Esophagus muscularis mucosa (tissue), 4 donors: Measurements from ENCODE around the gene ABCC8. TPM values are rescaled to one million over a fixed set of nuclear protein-coding genes. Genes with fewer than 3 reads are reported as not detected.

Experiments
- DNase-seq: peaks from one replicate; pipeline ENCODE4 v3.0.0-alpha.2; 2017; ENCODE audit errors: extremely low spot score
- H3K27ac ChIP-seq, 4 donors: fragments of 200-600 bp; sonication (generic); replicated peaks in 1 of 4; 1 replicate in 3 of 4; 2 replicates in 1 of 4; pipeline ENCODE4 v1.5.1; 2016 to 2019; ENCODE audit warnings: mild to moderate bottlenecking in 1 of 4
- H3K27me3 ChIP-seq, 4 donors: fragments of 200-600 bp; sonication (generic); one replicate each; pipeline versions ENCODE4 v1.5.1 to v1.6.0; 2016 to 2019
- H3K36me3 ChIP-seq, 4 donors: fragments of 200-600 bp; sonication (generic); one replicate each; pipeline ENCODE4 v1.5.1; 2016 to 2019
- H3K4me1 ChIP-seq, 4 donors: fragments of 200-600 bp; sonication (generic); one replicate each; pipeline ENCODE4 v1.5.1; 2016 to 2019
- H3K4me3 ChIP-seq, 4 donors: fragments of 200-600 bp; sonication (generic); 1 replicate in 2 of 4; 2 replicates in 2 of 4; pipeline ENCODE4 v1.5.1; 2016 to 2019; ENCODE audit warnings: mild to moderate bottlenecking in 4 of 4, moderate library complexity in 1 of 4
- H3K9me3 ChIP-seq, 4 donors: fragments of 200-600 bp; sonication (generic); 1 replicate in 3 of 4; 2 replicates in 1 of 4; pipeline ENCODE4 v1.5.1; 2016 to 2019
- EP300 ChIP-seq: sonication (generic); formaldehyde crosslinking; IDR thresholded peaks from one replicate; pipeline ENCODE4 v1.6.1; 2017; ENCODE audit warnings: antibody characterized with exemption
- POLR2A ChIP-seq: fragments of 450-650 bp; IDR thresholded peaks from one replicate; pipeline ENCODE4 v1.6.1; 2017; ENCODE audit warnings: antibody characterized with exemption, moderate library complexity, mild to moderate bottlenecking, low read depth
- POLR2AphosphoS5 ChIP-seq, 2 donors: sonication (generic); formaldehyde crosslinking; IDR thresholded peaks; one replicate each; pipeline ENCODE4 v1.6.1; 2017; ENCODE audit warnings: antibody characterized with exemption in 2 of 2
- WGBS: methylation state at CpG from one replicate; pipeline ENCODE4 v1.1.5; 2018; 5-methylcytosine and 5-hydroxymethylcytosine counted together
- intact Hi-C: fragments of 100-400 bp; cut with DNase I; formaldehyde crosslinking; loops from one replicate; pipeline ENCODE4 v1.15.1; 2023
- total RNA-seq, 4 donors: library from RNA; depleted of rRNA; stranded (reverse); fragments of >200 nt; gene quantifications; one replicate each; pipeline versions ENCODE4 v1.1.0 to v1.2.1, GENCODE V29; 2016
- TF ChIP-seq, protein P1 (sequence below), 3 experiments: fragments of 200-600 bp in 2 of 3; fragments of 450-650 bp in 1 of 3; sonication (generic) in 2 of 3; IDR thresholded peaks; one replicate each; pipeline ENCODE4 v1.5.1; 2017 to 2019; ENCODE audit warnings: antibody characterized with exemption in 3 of 3, mild to moderate bottlenecking in 2 of 3, moderate library complexity in 1 of 3

Gene ABCC8
- total RNA-seq, 4 donors from 2014 or later, result 0.63 to 2.5 (median 1.7) TPM

DNA sequence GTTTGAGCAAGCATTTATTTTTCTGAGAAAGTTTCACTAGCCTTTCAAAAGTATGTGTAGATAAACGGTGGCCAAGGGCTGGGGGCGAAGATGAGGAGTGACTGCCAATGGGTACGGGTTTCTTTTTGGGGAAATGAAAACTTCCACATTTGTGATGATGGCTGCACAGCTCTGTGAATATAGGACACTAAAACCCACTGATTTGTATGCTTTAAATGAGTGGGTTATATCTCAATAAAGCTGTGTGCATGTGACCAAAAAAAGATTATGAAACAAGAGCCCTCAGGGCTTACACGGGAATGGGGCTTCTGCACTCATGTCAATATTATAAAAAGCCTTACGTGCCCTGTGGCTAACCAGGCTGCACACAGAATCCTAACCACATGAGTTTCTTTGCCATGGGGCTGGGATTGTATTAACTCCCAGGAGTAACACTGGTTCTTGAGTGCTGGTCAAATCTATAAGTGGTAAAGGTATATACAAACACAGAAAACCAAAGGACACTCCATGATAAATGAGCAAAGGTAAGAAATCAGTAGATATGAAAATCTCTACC lies 31.3 kb downstream of the ABCC8 start:
- Histone ChIP-seq H3K9me3 (no peaks in the 10 kb centered on the region), H3K27ac (no peak overlapping the region), H3K4me1 (no peaks in the 10 kb centered on the region), H3K4me3 (no peak overlapping the region), H3K36me3 (no peaks in the 10 kb centered on the region), H3K27me3 (peaks cover 0 to 23% (median 0%) of the 10 kb centered on the region in 4 donors)
- DNase-seq, result no peak
- intact Hi-C loops, result no loop called here
- TF ChIP-seq POLR2AphosphoS5 (IDR thresholded peaks at IDR 0.05), result no peak
- TF ChIP-seq, protein P1, sequence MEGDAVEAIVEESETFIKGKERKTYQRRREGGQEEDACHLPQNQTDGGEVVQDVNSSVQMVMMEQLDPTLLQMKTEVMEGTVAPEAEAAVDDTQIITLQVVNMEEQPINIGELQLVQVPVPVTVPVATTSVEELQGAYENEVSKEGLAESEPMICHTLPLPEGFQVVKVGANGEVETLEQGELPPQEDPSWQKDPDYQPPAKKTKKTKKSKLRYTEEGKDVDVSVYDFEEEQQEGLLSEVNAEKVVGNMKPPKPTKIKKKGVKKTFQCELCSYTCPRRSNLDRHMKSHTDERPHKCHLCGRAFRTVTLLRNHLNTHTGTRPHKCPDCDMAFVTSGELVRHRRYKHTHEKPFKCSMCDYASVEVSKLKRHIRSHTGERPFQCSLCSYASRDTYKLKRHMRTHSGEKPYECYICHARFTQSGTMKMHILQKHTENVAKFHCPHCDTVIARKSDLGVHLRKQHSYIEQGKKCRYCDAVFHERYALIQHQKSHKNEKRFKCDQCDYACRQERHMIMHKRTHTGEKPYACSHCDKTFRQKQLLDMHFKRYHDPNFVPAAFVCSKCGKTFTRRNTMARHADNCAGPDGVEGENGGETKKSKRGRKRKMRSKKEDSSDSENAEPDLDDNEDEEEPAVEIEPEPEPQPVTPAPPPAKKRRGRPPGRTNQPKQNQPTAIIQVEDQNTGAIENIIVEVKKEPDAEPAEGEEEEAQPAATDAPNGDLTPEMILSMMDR (IDR thresholded peaks at IDR 0.05), result no peak
- TF ChIP-seq EP300, result no peak
- no peak for TF ChIP-seq POLR2A
- 73% methylated on average over 5 of the region's 5 CpGs for WGBS

DNA sequence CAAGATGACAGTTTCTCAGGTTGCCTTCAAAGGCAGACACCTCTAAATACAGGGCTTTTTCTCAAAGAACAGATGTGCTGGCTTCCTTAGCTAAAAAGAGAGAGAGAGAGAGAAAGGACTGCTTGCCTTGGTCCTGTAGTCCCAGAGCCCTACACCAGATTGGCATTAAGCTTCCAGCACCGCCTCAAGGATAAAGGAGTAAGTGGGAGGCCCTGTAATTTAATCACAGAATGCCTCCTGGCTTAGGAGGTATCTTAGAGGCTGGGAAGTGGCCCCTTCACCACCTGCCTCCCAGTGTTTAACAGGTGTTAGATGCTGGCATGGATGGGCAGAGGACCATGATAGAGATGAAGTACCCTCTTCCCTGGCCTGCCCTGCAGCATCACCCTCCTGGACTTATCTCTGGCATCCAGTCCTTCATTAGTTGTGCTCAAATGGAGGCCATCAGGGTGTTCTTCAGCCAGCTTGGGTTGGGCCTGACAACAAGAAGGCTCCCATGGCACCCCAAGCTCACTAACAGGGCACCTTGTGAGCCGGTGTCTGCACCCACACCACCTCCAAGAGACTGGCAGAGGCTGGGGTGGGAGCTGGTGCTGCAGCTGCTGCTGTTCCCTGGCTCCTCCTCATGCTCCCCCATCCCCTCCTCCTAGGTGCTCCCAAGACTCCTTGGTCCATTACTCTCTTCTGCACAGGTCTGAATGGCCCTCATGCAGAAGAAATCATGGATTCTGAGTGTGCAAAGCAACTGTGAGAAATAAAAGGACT lies 32.5 kb downstream of the ABCC8 start:
- Histone ChIP-seq H3K27me3 (peaks cover 0 to 33% (median 0%) of the 10 kb centered on the region in 4 donors), H3K36me3 (no peaks in the 10 kb centered on the region), H3K27ac (no peak overlapping the region), H3K4me3 (no peak overlapping the region), H3K9me3 (no peaks in the 10 kb centered on the region), H3K4me1 (no peaks in the 10 kb centered on the region)
- no peak for DNase-seq
- intact Hi-C loops, result no loop called here
- TF ChIP-seq POLR2AphosphoS5 (IDR thresholded peaks at IDR 0.05) (no peak), POLR2A (no peak), EP300 (no peak)
- TF ChIP-seq, protein P1 (IDR thresholded peaks at IDR 0.05), result no peak
- 87% methylated on average over 2 of the region's 2 CpGs for WGBS

DNA sequence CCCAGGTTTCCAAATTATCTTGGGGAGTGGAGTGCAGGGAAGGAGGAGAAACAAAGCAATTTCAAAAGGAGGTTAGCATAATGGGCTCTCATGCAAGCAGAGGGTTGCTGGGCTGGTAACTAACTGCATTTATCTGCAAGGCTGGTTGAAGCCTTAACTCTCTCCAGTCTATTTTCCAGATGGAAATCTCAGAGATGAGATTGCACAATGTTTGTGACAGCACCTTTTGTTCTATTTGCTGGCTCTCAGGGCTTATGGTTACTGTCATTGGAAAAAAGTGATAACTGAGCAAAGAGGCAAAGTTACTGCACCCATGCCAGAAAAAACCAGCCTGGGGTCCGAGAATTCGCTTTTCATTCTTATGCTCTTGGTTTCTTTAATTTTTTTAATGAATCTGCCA lies 33.2 kb downstream of the ABCC8 start:
- WGBS, result 95% methylated on average over 2 of the region's 2 CpGs
- H3K27ac ChIP-seq, result no peak overlapping the region
- intact Hi-C loops, result no loop called here
- H3K27me3 ChIP-seq, result peaks cover 0 to 38% (median 0%) of the 10 kb centered on the region in 4 donors
- no peak overlapping the region for H3K4me3 ChIP-seq
- TF ChIP-seq POLR2A, result no peak
- no peak for TF ChIP-seq EP300
- TF ChIP-seq, protein P1 (IDR thresholded peaks at IDR 0.05), result no peak
- no peaks in the 10 kb centered on the region for H3K4me1 ChIP-seq
- no peak for DNase-seq
- no peaks in the 10 kb centered on the region for H3K36me3 ChIP-seq
- H3K9me3 ChIP-seq, result no peaks in the 10 kb centered on the region

DNA sequence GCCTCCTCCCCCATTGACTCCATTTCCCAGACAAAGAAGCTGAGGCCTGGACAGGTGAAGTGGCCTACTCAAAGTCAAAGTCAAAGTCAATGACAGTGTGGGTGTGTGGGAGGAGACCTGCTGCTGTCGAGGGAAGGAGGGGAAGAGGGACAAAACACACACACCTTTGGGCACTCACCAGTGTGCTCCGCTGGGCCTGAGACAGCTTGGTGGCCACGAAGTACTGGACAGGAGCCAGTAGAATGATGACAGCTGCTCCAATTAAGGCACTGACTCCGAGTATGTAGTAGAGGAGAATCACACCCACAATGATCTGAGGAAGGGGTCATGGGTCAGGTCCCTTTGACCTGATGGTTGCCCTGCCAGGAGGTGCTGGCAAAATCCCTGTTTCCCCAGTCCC lies 33.6 kb downstream of the ABCC8 start:
- intact Hi-C loops, result no loop called here
- Histone ChIP-seq H3K27me3 (peaks cover 0 to 38% (median 0%) of the 10 kb centered on the region in 4 donors), H3K36me3 (no peaks in the 10 kb centered on the region), H3K4me1 (no peaks in the 10 kb centered on the region), H3K9me3 (no peaks in the 10 kb centered on the region), H3K27ac (no peak overlapping the region), H3K4me3 (no peak overlapping the region)
- 62% methylated on average over 4 of the region's 4 CpGs for WGBS
- TF ChIP-seq, protein P1 (IDR thresholded peaks at IDR 0.05), result no peak
- DNase-seq, result no peak
